GM18873 (cell line): ENCODE measurements around the gene IFT25.
A peak's percentile ranks its signal among the peaks of the same experiment; 100 is the strongest.
"Not testable (repeated sequence)": the region's sequence is repeated elsewhere in the genome, so short reads cannot be mapped to it uniquely, and the experiment has no call there.

Experiments used
- ATAC-seq: cut with Tn5 transposase; IDR thresholded peaks from one replicate; pipeline ENCODE4 v1.9.1; 2021; ENCODE audit warnings: mild to moderate bottlenecking, moderate library complexity, moderate number of reproducible peaks; ENCODE audit not compliant: unreplicated experiment, low FRiP score

IFT25 gene

GRCh38 chr1:53945433-53946251 lies at the start of gene IFT25:
IFT25 (minus strand) TSS chr1:53945699; CDS start chr1:53940082, 5,617 bp downstream.
- ATAC-seq, result peak; percentile 64

- not testable (repeated sequence) for ATAC-seq
Measured at GRCh38 chr1:53994516-53994915, 49.0 kb upstream of the IFT25 start.

GRCh38 chr1:53992085-53992874 lies 46.8 kb upstream of the IFT25 start:
- ATAC-seq, result no peak

- no peak for ATAC-seq
Measured at GRCh38 chr1:53987880-53988279, 42.4 kb upstream of the IFT25 start.

GRCh38 chr1:53986458-53986857 lies 41.0 kb upstream of the IFT25 start:
- ATAC-seq, result no peak

- ATAC-seq, result no peak
Measured at GRCh38 chr1:53984726-53985125, 39.2 kb upstream of the IFT25 start.

GRCh38 chr1:53982763-53983104 lies 37.2 kb upstream of the IFT25 start:
- ATAC-seq, result no peak

GRCh38 chr1:53982034-53982762 lies 36.7 kb upstream of the IFT25 start:
- ATAC-seq, result no peak

- ATAC-seq, result no peak
Measured at GRCh38 chr1:53981220-53981619, 35.7 kb upstream of the IFT25 start.

GRCh38 chr1:53979712-53980450 lies 34.4 kb upstream of the IFT25 start:
- ATAC-seq, result no peak

GRCh38 chr1:53975861-53976260 lies 30.4 kb upstream of the IFT25 start:
- ATAC-seq, result no peak

- no peak for ATAC-seq
Measured at GRCh38 chr1:53971718-53972117, 26.2 kb upstream of the IFT25 start.

- ATAC-seq, result not testable (repeated sequence)
Measured at GRCh38 chr1:53969323-53969722, 23.8 kb upstream of the IFT25 start.

- ATAC-seq, result no peak
Measured at GRCh38 chr1:53968125-53968513, 22.6 kb upstream of the IFT25 start.

- no peak for ATAC-seq
Measured at GRCh38 chr1:53967409-53968124, 22.1 kb upstream of the IFT25 start.

- no peak for ATAC-seq
Measured at GRCh38 chr1:53966794-53967193, 21.3 kb upstream of the IFT25 start.

GRCh38 chr1:53964109-53964508 lies 18.6 kb upstream of the IFT25 start:
- ATAC-seq, result no peak

GRCh38 chr1:53963460-53963859 lies 18.0 kb upstream of the IFT25 start:
- ATAC-seq, result no peak

GRCh38 chr1:53962395-53962794 lies 16.9 kb upstream of the IFT25 start:
- ATAC-seq, result no peak
